ENCODE results near the gene NR2C2. TPM values are rescaled to one million over a fixed set of nuclear protein-coding genes. Genes with fewer than 3 reads are reported as not detected.

NR2C2 gene
- polyA plus RNA-seq, 1 donor (not counting 4 experiments of a cell fraction or from before 2014, with no cell fraction given), result 9.4 TPM

GRCh38 chr3:14962762-14963161 is 15.4 kb downstream of the NR2C2 start:
- Histone ChIP-seq H3K9me1 (ENCODE audit: control insufficient read depth, extremely low read depth, insufficient read depth, low read length) (no peaks in the 10 kb centered on the region), H3K27ac (ENCODE audit: control insufficient read depth, insufficient read depth, low read length) (no peak overlapping the region), H3K79me2 (ENCODE audit: control insufficient read depth, insufficient read depth, low read length) (peaks cover 12% of the 10 kb centered on the region), H3K36me3 (ENCODE audit: control insufficient read depth in 2 of 2, extremely low read depth in 1 of 2, insufficient read depth in 2 of 2, low read length in 2 of 2) (peaks cover 0 to 4% of the 10 kb centered on the region in 2 experiments), H2AFZ (ENCODE audit: control insufficient read depth, low read length) (no peak overlapping the region), H3K9ac (ENCODE audit: control insufficient read depth, extremely low read depth, insufficient read depth, low read length) (no peak overlapping the region), H3K4me3 (ENCODE audit: control insufficient read depth in 2 of 3, extremely low read depth in 1 of 3, insufficient read depth in 2 of 3, low read depth in 1 of 3, low read length in 3 of 3) (no peak overlapping the region), H3K4me2 (ENCODE audit: control insufficient read depth, extremely low read depth, insufficient read depth, low read depth, low read length) (no peak overlapping the region), H4K20me1 (ENCODE audit: control insufficient read depth, extremely low read depth, insufficient read depth, low read length) (no peaks in the 10 kb centered on the region), H3K9me3 (ENCODE audit: control insufficient read depth, low read depth, low read length) (no peaks in the 10 kb centered on the region), H3K4me1 (ENCODE audit: control insufficient read depth, extremely low read depth, insufficient read depth, low read length) (peaks cover 6% of the 10 kb centered on the region), H3K27me3 (ENCODE audit: control insufficient read depth, extremely low read depth, insufficient read depth, low read length) (no peaks in the 10 kb centered on the region)
- TF ChIP-seq EZH2 (IDR thresholded peaks at IDR 0.05; ENCODE audit: low read length) (no peak), CTCF (optimal IDR thresholded peaks at IDR 0.05 in 1 of 3, IDR thresholded peaks at IDR 0.05 in 1 of 3, conservative IDR thresholded peaks at IDR 0.05 in 1 of 3; ENCODE audit: extremely low read depth in 1 of 3, insufficient read depth in 2 of 3, low read length in 3 of 3) (no peak)
- FAIRE-seq (peak; percentile 67), DNase-seq (ENCODE audit: low read depth, low spot score) (peak; percentile 32)
- dilution Hi-C loops (cut with MboI; ENCODE audit: extremely low pct_ligation_motif_present, low sequenced_read_pairs), result no loop called here

GRCh38 chr3:14967285-14967684 is 19.9 kb downstream of the NR2C2 start:
- TF ChIP-seq CTCF (optimal IDR thresholded peaks at IDR 0.05 in 1 of 3, IDR thresholded peaks at IDR 0.05 in 1 of 3, conservative IDR thresholded peaks at IDR 0.05 in 1 of 3; ENCODE audit: extremely low read depth in 1 of 3, insufficient read depth in 2 of 3, low read length in 3 of 3) (no peak), EZH2 (IDR thresholded peaks at IDR 0.05; ENCODE audit: low read length) (no peak)
- no peak for DNase-seq (ENCODE audit: low read depth, low spot score)
- no peak overlapping the region for H3K4me2 ChIP-seq (ENCODE audit: control insufficient read depth, extremely low read depth, insufficient read depth, low read depth, low read length)
- H3K4me3 ChIP-seq (ENCODE audit: control insufficient read depth in 2 of 3, extremely low read depth in 1 of 3, insufficient read depth in 2 of 3, low read depth in 1 of 3, low read length in 3 of 3), result no peak overlapping the region
- no peak overlapping the region for H3K27ac ChIP-seq (ENCODE audit: control insufficient read depth, insufficient read depth, low read length)
- no peaks in the 10 kb centered on the region for H3K27me3 ChIP-seq (ENCODE audit: control insufficient read depth, extremely low read depth, insufficient read depth, low read length)
- H4K20me1 ChIP-seq (ENCODE audit: control insufficient read depth, extremely low read depth, insufficient read depth, low read length), result no peaks in the 10 kb centered on the region
- no peaks in the 10 kb centered on the region for H3K9me1 ChIP-seq (ENCODE audit: control insufficient read depth, extremely low read depth, insufficient read depth, low read length)
- peaks cover 12% of the 10 kb centered on the region for H3K79me2 ChIP-seq (ENCODE audit: control insufficient read depth, insufficient read depth, low read length)
- H3K36me3 ChIP-seq (ENCODE audit: control insufficient read depth in 2 of 2, extremely low read depth in 1 of 2, insufficient read depth in 2 of 2, low read length in 2 of 2), result peaks cover 0 to 2% of the 10 kb centered on the region in 2 experiments
- H3K4me1 ChIP-seq (ENCODE audit: control insufficient read depth, extremely low read depth, insufficient read depth, low read length), result peaks cover 6% of the 10 kb centered on the region
- no peak overlapping the region for H3K9ac ChIP-seq (ENCODE audit: control insufficient read depth, extremely low read depth, insufficient read depth, low read length)
- H2AFZ ChIP-seq (ENCODE audit: control insufficient read depth, low read length), result no peak overlapping the region
- dilution Hi-C loops (cut with MboI; ENCODE audit: extremely low pct_ligation_motif_present, low sequenced_read_pairs), result no loop called here
- H3K9me3 ChIP-seq (ENCODE audit: control insufficient read depth, low read depth, low read length), result no peaks in the 10 kb centered on the region
- no peak for FAIRE-seq

Data from keratinocyte (primary cell).